ENCODE data around the gene PDZRN3. TPM values are rescaled to one million over a fixed set of nuclear protein-coding genes. Genes with fewer than 3 reads are reported as not detected.

The PDZRN3 gene
- total RNA-seq, 1 donor from 2014 or later, result not detected

- DNase-seq (ENCODE audit: low read depth, low spot score), result no peak
Measured at GRCh38 chr3:73558727-73559075, 66.0 kb downstream of the PDZRN3 start.

DNA sequence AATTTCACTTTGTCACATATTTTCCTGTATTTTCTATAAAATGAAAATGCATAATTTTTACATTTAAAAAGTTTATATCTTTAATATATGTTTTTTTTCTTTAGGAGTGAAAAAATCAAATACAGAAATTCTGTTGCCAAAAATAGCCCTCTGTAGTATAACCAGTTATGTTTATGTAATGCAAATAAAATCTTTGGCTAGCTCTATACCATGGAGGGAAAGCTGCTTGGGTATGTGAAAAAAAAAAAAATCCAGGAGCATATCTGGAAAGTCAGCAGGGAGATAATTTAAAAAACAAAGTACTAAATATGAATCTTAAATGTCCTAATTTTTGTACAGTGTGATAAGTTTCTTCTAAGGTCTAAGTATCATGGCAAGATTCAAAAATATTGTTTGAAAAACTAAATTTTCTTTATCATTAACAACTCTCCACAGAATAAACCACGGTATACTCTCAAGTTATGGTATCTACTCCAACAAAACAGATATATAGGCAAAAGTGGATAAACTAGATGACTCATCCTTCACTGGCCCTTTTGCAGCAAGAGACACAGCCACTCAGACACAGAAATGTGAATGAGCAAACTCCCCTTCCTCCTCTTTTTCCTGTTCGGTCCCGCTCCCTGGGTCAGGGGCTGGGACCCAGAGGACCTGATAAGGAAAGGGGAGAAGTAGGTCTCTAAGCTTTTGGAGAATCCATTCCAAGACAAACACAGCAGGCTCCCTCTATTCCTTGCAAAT, 66.6 kb downstream of the PDZRN3 start:
- no peak for DNase-seq (ENCODE audit: low read depth, low spot score)

DNA sequence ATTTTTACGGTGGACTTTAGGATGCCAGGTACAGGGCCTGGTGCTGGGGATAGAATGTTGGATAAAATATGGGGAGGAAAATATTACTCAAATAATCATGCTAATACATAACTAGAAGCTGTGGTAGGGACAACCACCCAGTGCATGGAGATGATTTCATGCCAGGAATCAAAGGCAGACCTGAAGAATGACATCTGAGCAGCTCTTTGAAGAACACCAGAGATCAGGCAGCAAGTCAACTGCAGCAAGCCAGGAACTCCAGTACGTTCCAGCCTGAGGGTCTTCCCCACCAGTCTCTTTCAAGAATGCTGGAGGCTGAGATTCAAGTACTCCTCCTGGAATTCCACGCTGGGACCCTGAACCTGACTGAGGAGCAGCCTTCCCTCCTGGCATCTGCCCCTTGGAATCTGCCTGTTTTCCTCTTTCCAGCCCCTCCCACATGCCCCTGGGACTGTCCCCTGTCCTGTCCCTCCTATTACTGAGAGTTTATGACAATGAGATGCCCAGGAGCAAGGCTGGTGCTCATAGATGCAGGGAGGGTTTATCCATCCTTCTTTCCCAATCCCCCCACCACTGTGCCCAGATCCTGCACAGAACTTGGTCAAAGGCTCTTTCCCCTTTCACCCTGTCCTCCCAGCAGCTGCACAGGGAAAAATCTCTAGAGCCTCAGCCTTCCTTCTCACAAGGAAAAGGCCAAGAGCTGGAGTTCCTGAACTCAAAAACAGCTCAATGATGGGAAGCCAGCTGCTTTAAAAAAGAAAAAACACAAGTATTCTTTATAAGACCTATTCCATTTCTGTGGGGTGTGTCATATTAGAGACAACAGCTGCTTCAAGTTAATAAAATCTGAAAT, 68.0 kb downstream of the PDZRN3 start:
- DNase-seq (ENCODE audit: low read depth, low spot score), result no peak

GRCh38 chr3:73555076-73555475, 69.7 kb downstream of the PDZRN3 start:
- no peak for DNase-seq (ENCODE audit: low read depth, low spot score)

DNA sequence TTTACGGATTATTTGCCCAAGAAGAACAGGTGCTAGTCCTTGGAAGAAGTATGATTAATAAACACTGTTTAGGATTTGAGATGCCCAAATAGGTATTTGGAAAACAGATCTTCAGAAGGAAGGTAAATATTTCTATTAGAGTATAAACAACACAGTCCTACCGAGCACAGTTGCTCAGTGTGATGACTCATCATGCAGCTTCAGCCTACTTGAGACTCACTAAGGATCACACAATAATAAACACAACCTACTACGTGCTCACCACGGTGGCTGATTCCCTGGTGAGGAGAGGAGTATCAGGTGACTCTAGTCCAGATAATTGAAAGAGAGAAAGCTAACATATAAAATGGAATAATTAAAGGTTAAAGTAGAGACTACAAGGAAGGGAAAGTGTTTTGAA, 72.0 kb downstream of the PDZRN3 start:
- no peak for DNase-seq (ENCODE audit: low read depth, low spot score)

GRCh38 chr3:73550032-73550431, 74.7 kb downstream of the PDZRN3 start:
- DNase-seq (ENCODE audit: low read depth, low spot score), result no peak

DNA sequence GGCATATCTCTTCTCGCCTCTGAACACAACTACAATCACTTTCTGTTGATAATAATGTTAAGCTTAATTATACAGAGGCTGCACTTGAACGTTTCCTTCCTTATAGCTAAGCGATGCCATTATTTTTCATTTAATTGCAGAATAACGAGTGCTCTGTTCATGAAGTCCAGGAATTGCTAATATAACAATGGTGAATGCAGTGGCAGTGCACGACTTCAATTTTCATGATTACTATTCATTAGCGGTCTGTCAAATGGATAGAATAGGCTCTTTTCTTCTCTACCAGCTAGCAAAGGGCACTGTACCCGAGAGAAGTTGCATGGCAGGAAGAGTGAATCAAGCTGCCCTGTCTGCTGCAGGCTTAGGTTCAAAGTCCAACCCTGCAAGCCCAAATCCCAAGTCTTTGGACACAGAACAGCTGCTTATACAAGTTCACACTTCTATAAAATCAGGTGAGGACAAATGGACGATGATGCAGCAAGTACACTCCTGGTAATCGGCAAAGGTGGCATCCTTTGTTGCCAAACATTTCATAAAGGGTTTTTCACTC, 75.6 kb downstream of the PDZRN3 start:
- DNase-seq (ENCODE audit: low read depth, low spot score), result no peak

- DNase-seq (ENCODE audit: low read depth, low spot score), result no peak
Measured at GRCh38 chr3:73548436-73548835, 76.3 kb downstream of the PDZRN3 start.

DNA sequence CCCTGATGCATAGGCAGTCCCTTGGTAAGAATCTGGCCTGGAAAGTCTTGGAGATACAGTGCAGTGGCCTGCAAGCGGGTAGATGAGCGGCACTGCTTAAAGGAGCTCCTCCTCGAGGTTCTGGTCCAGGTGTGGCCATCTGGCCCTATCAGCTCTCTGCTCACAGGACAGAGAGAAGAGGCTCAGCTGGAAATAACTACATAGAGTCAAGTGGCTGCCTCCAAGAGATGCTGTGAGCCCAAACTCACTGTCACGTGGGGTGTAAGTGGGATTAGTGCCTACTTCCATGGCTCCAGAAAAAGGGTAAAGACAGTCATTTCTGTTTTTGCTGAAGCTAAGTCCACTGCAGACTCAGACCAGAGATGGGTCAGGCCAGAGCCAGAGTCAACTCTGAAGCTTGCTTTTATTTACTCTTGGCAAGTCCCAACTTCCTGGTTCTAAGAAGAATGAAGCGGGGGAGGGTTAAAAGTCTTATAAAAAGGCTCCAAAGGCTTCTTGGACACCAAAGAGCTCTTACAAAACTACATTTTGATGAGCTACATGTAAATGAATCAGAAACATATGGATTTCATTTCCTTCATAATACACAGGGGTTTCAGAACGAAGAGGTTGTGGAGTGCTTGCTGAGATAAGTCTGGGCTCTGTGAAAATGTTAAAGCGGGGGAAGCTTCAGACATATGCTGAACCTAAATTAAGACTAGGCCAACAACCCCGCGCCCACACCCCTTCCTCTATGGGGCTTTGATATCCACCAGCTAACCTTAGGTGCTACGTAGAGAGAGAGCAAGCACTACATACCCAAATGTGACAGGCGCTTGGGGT, 77.1 kb downstream of the PDZRN3 start:
- DNase-seq (ENCODE audit: low read depth, low spot score), result no peak

DNA sequence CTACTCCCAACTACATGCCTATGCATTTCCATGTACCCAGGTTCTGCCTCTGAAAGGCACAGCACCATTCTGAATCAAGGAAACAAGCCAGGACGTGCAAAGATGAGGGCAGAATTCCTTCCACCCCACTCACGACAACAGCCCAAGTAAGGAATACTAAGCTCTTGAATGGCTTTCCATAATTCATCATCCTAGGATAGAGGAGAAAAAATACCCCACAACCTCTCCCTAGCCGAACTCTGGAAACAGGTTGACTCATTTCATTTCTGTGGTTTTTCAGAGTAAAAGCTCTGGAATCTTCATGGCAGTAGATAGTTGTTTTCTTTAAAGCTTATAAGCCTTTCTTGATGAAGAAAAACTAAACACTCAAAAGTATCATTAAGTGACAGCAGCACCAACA, 77.8 kb downstream of the PDZRN3 start:
- DNase-seq (ENCODE audit: low read depth, low spot score), result no peak

- DNase-seq (ENCODE audit: low read depth, low spot score), result no peak
Measured at GRCh38 chr3:73543412-73543811, 81.3 kb downstream of the PDZRN3 start.

DNA sequence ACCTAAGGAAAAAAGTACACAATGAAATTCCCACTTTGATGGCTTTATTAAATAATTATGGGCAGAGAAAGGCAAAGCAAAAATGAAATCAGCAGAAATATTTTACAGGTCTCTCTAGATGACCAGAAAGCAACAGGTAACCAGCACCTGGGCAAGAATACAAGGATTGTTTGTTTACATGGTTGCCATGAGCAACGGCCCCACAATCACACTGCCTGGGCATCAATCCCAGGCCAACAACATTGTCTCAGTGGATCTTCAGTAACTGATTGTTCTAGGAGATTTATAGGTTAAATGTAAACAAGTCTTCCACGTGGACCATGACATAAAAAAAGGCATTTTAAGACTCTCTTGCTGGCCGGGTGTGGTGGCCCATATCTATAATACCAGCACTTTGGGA, 82.6 kb downstream of the PDZRN3 start:
- DNase-seq (ENCODE audit: low read depth, low spot score), result no peak

DNA sequence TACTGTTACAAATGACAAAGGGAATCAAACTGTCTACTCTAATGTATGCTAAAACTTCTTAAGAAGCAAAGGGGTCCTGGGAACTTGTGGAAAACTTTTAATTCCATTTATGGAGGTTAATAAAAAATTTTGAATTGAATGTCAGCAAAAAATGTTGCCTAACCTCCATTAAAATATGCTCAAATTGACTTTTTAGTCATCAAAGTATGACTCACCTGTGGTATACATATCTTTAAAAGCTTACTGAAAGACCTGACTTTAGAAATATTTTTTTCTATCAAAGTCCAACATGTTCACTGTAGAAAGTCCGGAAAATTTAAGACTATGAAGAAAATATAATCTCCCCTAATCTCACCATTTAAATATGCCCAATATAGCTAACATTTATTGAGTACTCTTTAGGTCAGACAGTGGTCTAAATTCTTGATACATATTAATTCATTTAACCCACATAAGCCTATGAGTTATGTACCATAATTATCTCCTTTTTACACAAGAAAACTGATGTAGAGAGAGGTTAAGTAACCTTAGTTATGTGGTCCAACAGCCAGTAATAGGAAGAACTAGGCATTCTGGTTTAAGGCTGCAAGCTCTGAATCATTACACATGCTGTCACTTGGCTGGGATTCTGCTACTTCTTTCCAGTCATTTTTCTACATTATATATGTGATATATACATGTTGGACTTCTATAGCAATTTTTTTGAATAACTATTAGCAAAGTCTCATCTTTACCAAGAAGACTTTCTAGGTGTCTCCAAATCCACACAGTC, 83.6 kb downstream of the PDZRN3 start:
- no peak for DNase-seq (ENCODE audit: low read depth, low spot score)

DNA sequence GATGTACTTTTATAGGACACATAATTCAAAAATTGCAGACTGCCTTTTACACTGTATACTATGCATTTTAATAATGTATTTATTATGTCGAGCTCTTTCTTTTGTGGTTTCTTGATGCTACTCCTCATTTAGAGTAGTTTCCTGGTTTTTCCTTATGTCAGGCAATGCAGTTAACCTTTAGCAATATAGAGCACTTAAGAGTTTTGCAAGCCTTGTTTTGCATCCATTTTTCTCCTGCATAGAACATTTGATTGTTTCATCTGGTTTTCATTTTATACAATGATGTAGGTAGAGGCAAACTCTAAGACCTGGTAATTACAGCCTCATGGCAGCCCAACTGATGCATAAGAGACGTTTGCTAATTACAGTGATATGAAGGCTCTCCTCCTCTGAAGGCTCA, 86.3 kb downstream of the PDZRN3 start:
- DNase-seq (ENCODE audit: low read depth, low spot score), result no peak

DNA sequence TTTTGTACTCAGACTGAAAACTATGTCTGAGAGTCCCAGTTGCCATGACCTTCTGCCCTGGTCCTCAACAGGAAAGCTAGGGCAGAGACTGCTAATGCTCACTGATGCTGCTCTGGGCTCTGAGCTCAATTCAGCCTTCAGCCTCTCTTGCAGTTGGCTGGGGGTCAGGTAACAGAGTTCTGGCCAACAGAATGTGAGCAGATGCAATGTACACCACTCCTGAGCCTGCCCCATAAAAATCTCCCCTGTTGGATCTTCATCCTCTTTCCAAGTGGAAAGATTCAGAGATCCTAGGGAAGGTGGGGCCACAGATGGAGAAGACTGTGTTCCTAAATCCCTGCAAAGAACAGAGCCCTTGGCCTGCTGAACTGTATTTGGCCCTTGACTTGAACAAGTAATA, 87.8 kb downstream of the PDZRN3 start:
- no peak for DNase-seq (ENCODE audit: low read depth, low spot score)

DNA sequence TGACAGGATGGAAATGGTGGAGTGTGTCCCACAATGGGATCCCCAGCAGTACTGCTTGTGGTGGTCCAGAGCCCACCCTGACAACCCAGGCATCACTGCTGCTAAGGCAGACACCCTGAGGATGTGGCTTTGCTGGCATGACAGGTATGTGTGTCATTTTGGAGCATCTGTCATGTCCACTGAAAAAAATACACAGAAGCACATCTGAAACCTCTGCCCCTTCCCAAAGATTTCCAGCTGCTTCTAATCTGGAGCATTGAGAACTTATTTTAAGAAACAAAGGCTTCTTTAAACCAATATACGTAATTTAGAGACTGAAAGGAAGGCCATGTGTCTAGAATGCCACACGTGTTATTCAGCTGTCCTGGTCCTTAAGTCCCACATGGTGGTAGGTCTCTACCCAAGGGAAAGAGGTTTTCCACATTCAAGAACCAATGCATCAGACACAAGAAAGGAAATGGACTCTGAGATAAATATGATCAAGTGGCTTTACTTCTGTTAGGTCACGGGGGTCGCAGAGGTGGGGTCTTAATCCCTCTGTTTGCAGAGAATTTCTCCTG, 88.3 kb downstream of the PDZRN3 start:
- no peak for DNase-seq (ENCODE audit: low read depth, low spot score)

DNA sequence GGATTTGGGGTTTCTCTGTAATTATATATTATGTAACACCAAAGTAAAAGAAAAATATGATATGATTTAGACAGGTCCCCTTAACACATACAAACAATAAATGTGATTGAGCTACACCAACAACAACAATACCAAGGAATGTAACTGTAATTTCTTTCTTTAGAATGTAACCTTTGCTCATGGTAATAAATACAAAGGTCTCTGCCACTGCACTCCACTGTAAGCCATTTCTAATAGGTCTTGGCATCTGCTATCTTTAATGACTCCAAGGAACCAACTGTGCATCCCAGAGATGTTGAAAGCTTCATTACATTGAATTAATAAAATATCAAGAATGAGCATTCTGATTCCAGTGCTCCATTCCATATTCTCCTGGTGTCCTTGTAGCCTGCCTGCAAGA, 88.8 kb downstream of the PDZRN3 start:
- no peak for DNase-seq (ENCODE audit: low read depth, low spot score)

GRCh38 chr3:73535137-73535536, 89.6 kb downstream of the PDZRN3 start:
- DNase-seq (ENCODE audit: low read depth, low spot score), result no peak

DNA sequence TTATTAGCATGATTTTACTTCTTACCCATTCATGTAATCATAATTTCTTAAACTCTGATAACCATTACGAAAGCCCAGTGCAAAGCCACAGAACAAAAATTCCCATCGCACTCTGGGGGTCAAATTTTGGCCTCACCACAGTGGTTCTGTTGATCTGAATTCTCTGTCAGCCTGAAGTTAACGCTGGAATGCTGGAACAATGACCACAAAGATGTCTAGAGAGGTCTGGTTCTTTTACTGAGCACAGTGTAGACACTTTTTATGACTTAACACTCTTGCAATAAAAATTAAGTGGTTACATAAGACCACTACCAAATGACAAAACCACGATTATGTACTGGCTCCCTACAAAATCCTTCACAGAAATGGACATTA, 94.7 kb downstream of the PDZRN3 start:
- DNase-seq (ENCODE audit: low read depth, low spot score), result no peak

DNA sequence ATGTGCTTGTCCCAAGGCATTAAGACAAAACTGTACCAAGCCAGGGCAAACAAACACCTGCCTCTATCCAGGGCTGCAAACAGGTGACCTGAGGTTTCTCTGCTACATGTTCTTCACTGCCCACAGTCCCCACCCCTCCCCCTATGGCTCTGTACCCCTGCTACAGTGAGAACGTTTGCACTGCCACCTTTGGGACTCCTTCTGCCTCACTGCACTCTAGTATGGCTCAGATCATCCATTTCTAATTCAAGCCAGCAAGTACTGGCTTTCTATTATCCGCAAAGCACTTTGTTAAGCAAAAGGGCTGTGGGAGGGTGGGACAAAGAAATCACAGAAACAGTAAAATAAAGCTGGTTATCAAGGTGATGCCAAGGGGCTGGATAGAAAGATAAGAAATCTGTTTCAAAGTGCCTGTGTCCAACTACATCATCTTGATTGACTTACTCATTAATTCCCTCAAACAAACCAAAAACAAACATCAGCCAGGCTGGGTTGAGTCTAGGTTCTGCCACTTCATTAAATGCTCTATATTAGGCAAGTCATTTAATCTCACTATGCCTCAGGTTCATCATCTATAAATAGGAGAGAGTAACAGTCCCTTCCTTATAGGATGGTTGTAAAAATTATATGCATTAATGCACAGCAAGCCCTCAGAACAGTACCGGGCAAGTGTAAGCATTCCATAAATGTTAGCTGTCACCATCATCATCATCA, 95.3 kb downstream of the PDZRN3 start:
- no peak for DNase-seq (ENCODE audit: low read depth, low spot score)
